ENCODE data around the gene CASKIN2.
A peak's percentile ranks its signal among the peaks of the same experiment; 100 is the strongest.
"Not testable (repeated sequence)": the region's sequence is repeated elsewhere in the genome, so short reads cannot be mapped to it uniquely, and the experiment has no call there.

CASKIN2 gene

DNA sequence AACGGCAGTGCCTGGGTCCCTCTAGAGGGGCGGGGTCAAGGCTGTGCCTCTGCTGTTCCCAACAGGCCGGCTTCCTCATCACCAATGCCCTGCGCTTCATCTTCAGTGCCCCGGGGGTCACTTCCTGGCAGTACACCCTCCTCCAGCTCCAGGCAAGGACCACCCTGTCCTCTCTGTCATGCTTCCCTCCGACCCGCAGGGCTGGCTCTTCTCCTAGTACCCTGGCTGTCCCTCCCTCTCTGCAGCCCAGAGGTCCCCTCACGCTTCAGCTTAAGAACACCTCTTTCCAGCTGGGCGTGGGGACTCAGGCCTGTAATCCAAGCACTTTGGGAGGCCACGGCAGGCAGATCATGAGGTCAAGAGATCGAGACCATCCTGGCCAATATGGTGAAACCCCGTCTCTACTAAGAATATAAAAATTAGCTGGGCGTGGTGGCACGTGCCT, 25.8 kb downstream of the CASKIN2 start:
- DNase-seq (ENCODE audit: low read depth in 3 of 3) = no peak

- no peak for DNase-seq (ENCODE audit: low read depth in 3 of 3)
These were observed 26.4 kb downstream of the CASKIN2 start for GRCh38 chr17:75488693-75489510.

DNA sequence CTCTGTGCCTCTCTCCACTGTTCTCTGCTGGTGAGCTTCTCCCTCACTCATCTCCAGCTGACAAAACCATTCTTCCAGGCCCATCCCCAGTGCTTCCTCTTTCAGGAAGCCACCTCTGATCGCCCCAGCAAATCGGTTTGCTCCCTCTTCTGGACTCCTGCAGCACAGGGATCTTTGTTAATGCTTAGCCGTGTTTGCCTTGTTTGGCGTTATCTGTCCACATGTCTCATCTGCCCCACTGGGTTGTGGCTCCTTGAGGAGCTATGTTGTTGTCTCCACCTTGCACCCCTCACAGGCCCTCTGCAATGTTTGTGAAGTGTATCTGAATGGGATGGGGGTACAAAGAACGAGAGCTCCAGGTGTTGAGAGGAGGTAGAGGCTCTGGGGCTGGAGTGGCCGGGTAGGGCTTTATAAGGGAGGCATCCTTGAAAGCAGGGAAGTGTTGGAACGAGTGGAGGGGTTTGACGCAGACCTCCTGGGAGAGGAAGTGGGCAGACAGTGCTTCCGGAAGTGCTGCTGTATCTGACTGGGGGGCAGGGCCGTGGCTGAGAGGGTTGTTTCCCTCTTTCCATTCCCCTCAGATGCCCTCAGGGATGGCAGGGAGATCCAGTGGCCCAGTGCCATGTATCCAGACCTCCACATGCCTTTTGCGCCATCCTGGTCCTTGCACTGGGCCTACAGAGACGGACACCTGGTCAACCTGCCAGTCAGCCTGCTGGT, 27.8 kb downstream of the CASKIN2 start:
- DNase-seq (ENCODE audit: low read depth in 3 of 3) = peak in 1 of 3 donors; percentile 18

DNA sequence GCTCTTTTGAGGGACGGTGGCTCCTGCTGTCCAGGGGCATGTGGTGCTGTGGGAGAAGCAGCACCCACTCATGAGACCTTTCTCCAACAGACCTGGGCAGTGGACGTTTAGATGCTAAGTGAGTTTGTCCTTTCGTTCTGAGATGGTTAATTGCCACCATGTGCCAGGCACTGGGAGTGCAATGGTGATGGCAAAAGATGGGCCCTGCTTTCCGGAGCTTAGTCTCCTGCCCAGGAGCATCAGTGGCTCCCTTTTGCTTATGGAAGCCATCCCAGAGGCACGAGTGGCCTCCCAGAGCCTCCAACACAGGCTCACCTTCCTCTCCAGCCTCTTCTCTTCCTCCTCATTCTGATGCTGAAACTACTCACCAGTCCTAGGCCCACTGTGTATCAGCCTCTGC, 28.4 kb downstream of the CASKIN2 start:
- DNase-seq (ENCODE audit: low read depth in 3 of 3) = no peak

- no peak for DNase-seq (ENCODE audit: low read depth in 3 of 3)
These were observed 29.2 kb downstream of the CASKIN2 start for GRCh38 chr17:75486151-75486550.

DNA sequence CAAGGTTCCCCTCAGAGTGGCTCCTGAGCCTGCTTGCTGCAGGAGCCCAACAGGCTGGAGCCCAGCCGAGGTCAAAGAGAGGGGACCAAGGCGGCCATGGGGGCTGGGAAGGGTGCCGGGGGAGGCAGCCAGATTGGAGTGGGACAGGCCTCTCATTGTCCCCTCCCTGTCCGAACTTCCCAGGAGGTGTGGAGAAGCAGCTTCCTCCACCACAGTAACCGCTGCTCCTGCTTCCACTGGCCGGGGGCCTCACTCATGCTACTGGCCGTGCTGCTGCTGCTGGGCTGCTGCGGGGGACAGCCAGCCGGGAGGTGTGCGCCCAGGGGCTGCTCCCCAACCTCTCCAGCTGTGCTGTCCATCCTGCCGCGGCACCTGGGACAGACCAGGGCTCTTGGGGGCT, 29.6 kb downstream of the CASKIN2 start:
- no peak for DNase-seq (ENCODE audit: low read depth in 3 of 3)

DNA sequence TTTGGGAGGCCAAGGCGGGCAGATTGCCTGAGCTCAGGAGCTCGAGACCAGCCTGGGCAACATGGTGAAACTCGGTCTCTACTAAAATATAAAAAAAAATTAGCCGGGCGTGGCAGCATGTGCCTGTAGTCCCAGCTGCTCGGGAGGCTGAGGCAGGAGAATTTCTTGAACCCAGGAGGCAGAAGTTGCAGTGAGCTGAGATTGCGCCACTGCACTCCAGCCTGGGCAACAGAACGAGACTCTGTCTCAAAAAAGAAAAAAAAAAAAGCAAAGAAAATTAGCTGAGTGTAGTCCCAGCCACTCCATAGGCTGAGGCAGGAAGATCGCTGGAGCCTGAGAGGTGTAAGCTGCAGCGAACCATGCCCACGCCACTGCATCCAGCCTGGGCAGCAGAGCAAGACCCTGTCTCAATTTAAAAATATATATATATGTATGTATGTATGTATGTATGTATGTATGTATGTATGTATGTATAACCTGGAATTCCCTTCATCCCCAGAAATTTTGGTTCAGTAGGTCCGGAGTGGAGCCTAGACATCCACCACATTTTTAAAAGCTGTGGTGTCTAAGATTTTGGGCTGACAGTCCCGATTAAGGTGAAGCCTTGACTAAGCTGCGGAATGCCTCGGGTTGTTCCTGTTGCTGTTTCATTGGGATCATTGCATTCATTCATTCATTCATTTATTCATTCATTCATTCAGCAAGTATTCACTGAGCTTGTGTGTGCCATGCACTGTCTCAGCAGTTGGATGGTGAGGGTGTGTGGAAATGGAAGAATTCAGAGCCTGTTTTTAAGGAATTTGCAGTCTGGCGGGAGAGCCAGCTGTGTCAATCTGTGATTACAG, 33.0 kb downstream of the CASKIN2 start:
- DNase-seq (ENCODE audit: low read depth in 3 of 3) = no peak

GRCh38 chr17:75481194-75482068, 33.9 kb downstream of the CASKIN2 start:
- DNase-seq (ENCODE audit: low read depth in 3 of 3) = no peak

GRCh38 chr17:75480281-75480680, 35.1 kb downstream of the CASKIN2 start:
- no peak for DNase-seq (ENCODE audit: low read depth in 3 of 3)

DNA sequence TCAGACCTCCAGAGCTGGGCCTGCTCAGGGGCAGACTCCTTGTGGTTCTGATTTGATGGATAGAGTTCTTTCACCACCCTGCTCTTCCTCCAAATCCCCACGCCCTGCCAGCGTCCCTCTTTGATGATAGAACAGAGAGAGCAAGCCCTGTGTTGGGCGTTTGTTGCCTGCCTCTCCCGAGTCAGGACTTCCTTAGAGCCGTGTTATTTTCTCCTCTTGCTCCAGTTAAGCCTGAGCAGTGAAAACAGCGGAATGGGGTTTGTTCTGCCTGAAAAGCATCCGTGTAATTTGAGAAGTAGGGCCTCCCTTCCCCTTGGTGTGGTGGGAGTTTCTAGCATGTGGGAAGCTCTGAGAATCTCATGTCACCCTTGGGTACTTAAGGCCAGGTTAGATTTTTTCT, 36.8 kb downstream of the CASKIN2 start:
- DNase-seq (ENCODE audit: low read depth in 3 of 3) = no peak

GRCh38 chr17:75477490-75477862, 37.9 kb downstream of the CASKIN2 start:
- DNase-seq (ENCODE audit: low read depth in 3 of 3) = not testable (repeated sequence)

GRCh38 chr17:75476752-75477489, 38.4 kb downstream of the CASKIN2 start:
- DNase-seq (ENCODE audit: low read depth in 3 of 3) = no peak

GRCh38 chr17:75476271-75476671, 39.1 kb downstream of the CASKIN2 start:
- no peak for DNase-seq (ENCODE audit: low read depth in 3 of 3)

DNA sequence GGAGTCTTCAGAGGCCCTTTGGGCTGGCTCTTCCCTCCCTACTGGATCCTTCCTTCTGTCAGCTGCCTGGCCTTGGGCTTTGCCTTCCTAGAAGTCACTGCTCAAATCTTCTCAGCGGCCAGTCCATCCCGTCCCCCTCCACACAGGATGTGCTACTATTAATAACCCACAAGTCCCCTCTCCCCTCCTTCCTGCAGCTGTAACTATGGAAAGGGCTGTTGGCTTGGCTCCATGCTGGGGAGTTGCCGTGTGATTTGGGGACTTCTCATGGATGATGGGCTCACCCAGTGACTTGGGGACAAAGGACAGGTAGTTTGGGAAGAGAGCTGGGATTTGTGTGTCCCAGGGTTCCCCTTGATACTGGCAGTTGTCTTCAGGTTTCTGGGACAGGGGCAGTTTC, 39.5 kb downstream of the CASKIN2 start:
- no peak for DNase-seq (ENCODE audit: low read depth in 3 of 3)

DNA sequence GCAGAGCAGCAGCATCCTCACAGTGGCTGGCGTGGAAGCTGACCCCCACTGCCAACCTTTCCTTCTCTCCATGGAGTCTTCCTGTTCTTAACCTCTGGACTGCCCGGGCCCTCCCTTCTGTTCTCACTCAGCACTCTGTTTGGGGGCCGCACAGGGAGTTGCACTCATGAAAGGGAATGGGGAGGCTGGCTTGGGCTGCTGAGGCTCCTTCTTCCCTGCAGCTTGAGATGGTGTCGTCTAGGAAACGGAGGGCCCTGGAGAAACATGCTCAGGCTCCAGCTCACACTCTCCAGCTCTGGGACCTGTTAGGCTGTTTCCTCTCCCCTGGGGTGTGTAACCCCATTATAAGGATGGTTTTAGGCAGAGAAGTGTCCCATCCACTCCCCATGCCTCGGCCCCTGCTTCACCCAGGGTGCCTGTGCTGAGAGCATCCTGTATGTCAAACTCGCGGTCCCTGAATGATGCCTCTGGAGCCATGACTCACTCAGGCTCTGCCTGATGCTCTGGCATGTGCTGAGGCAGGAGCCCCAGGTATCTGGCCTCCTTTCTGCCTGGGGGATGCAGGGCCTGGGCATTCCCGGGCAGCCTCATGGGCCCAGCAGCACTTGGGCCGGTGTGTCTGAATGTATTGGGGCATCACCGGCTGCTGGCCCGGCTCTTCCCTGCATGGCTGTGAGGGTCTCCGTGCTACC, 40.0 kb downstream of the CASKIN2 start:
- DNase-seq (ENCODE audit: low read depth in 3 of 3) = no peak

GRCh38 chr17:75474736-75475135, 40.6 kb downstream of the CASKIN2 start:
- DNase-seq (ENCODE audit: low read depth in 3 of 3) = no peak

DNA sequence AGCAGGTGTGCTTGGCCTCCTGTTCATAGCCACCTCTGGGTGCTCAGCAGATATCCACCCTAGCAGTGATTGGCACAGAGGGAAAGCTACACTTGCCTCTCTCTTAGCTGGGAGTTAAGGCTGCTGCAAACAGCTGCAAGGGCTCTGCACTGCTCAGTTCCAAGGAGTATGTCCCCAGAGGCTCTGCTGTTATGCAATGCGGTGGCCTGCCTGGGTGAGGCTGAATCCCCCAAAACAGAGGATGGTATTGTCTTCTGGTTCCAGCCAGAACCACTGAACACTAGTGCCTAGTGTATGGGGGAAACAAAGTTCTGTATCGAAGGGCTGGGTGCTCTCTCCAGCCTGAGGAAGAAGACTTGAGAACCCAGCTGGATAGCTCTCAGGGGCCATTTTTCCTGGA, 42.1 kb downstream of the CASKIN2 start:
- no peak for DNase-seq (ENCODE audit: low read depth in 3 of 3)

- no peak for DNase-seq (ENCODE audit: low read depth in 3 of 3)
These were observed 43.2 kb downstream of the CASKIN2 start for GRCh38 chr17:75472119-75472518.

GRCh38 chr17:75471207-75471606, 44.1 kb downstream of the CASKIN2 start:
- no peak for DNase-seq (ENCODE audit: low read depth in 3 of 3)

DNA sequence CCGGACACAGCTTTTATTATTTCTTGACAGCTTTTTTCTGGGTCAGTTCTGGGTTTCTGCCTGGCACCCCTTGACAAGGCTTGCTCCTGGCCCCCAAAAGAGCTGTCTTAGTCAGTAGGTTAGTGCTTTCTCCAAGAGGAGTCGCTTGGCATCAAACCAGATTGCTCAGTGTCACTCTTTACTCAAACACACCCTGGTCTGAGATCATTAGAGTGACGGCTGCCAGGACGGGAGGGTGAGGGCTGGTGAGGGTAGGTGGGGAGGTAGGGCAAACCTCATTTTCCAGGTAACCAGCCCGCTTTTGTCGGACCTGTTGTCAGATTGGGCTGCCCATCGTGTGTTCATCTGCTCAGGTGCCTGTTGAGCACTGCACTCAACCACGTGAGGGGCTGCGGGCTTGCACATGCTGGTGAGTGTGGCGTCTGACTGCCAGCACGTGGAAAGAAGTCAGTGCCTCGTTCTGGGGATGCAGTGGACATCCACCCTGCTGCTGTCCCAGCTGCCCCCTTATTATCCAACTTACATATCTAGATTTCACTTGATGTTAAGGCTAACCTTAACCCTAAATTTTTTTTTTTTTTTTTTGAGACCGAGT, 46.5 kb downstream of the CASKIN2 start:
- no peak for DNase-seq (ENCODE audit: low read depth in 3 of 3)
